RWPE2 (cell line): ENCODE results near the gene RPS8.

Experiments used
- ATAC-seq: fragments of 200-7000 bp; cut with Tn5 transposase; 3 replicates; pipeline ENCODE4 v1.9.1; 2021; ENCODE audit warnings: low read depth
- DNase-seq: peaks from one replicate; pipeline ENCODE4 v3.0.0-alpha.2; 2020; ENCODE audit warnings: low spot score
- H3K27ac ChIP-seq: fragments of 450-650 bp; 2 replicates; pipeline ENCODE4 v1.5.1; 2017; ENCODE audit warnings: mild to moderate bottlenecking; ENCODE audit not compliant: poor library complexity, severe bottlenecking
- H3K27me3 ChIP-seq: fragments of 250-450 bp; sonication (Bioruptor Pico); 2 replicates; pipeline ENCODE4 v1.5.1; 2021; ENCODE audit warnings: mild to moderate bottlenecking, moderate library complexity; ENCODE audit not compliant: insufficient read depth, poor library complexity, severe bottlenecking
- H3K36me3 ChIP-seq: fragments of 250-450 bp; sonication (Bioruptor Pico); 2 replicates; pipeline ENCODE4 v1.5.1; 2020; ENCODE audit warnings: low read depth, mild to moderate bottlenecking, moderate library complexity
- H3K4me1 ChIP-seq: fragments of 250-450 bp; sonication (Bioruptor Pico); 2 replicates; pipeline ENCODE4 v1.5.1; 2021; ENCODE audit warnings: mild to moderate bottlenecking, moderate library complexity; ENCODE audit not compliant: insufficient read depth, poor library complexity, severe bottlenecking
- H3K4me3 ChIP-seq: fragments of 250-450 bp; sonication (Bioruptor Pico); 2 replicates; pipeline ENCODE4 v1.5.1; 2021; ENCODE audit warnings: mild to moderate bottlenecking, moderate library complexity; ENCODE audit not compliant: severe bottlenecking
- H3K9me3 ChIP-seq: fragments of 250-450 bp; sonication (Bioruptor Pico); 2 replicates; pipeline ENCODE4 v1.5.1; 2021; ENCODE audit warnings: mild to moderate bottlenecking, moderate library complexity; ENCODE audit not compliant: severe bottlenecking
- TF ChIP-seq, protein P1 (sequence below): fragments of 450-650 bp; IDR thresholded peaks from one replicate; pipeline ENCODE4 v1.5.1; 2017; ENCODE audit warnings: mild to moderate bottlenecking, moderate library complexity; ENCODE audit not compliant: poor library complexity, severe bottlenecking

The RPS8 gene

DNA sequence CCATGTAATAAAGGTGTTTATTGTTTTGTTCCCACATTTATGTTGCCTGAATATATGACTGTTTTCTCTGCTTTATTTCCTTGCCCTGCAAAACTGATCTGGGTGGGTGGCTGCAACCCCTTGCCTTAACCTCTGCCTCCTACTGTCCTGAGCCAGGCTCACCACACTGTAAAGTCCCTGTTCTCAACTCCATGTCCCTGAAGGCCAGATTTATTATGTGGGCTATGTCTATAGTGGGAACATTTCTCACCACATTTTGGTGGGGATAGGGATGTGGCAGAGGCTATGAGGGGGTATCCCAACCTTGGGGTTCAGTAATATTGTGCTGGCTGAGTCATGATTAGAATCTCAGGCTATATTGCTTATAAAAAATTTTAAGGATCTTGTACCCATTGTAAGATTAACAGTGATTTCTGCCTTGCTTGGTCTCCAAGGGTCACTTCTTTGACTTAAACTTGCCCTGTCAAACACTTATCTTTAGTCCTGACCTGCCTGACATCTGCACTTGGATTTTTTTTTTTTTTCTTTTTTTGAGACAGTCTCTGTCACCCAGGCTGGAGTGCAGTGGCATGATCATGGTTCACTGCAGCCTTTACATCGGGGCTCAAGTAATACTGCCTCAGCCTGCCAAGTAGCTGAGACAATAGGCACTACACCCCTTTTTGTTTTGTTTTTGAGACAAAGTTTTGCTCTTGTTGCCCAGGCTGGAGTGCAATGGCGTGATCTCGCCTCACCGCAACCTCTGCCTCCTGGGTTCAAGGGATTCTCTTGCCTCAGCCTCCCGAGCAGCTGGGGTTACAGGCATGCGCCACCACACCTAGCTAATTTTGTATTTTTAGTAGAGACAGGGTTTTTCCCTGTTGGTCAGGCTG lies 3.6 kb downstream of the RPS8 start:
- Histone ChIP-seq H3K36me3 (peaks cover 59% of the 10 kb centered on the region), H3K9me3 (no peaks in the 10 kb centered on the region), H3K4me1 (peaks cover 7% of the 10 kb centered on the region), H3K27me3 (no peaks in the 10 kb centered on the region), H3K27ac (no peak overlapping the region), H3K4me3 (no peak overlapping the region)
- ATAC-seq, result no peak
- DNase-seq, result no peak
- TF ChIP-seq, protein P1, sequence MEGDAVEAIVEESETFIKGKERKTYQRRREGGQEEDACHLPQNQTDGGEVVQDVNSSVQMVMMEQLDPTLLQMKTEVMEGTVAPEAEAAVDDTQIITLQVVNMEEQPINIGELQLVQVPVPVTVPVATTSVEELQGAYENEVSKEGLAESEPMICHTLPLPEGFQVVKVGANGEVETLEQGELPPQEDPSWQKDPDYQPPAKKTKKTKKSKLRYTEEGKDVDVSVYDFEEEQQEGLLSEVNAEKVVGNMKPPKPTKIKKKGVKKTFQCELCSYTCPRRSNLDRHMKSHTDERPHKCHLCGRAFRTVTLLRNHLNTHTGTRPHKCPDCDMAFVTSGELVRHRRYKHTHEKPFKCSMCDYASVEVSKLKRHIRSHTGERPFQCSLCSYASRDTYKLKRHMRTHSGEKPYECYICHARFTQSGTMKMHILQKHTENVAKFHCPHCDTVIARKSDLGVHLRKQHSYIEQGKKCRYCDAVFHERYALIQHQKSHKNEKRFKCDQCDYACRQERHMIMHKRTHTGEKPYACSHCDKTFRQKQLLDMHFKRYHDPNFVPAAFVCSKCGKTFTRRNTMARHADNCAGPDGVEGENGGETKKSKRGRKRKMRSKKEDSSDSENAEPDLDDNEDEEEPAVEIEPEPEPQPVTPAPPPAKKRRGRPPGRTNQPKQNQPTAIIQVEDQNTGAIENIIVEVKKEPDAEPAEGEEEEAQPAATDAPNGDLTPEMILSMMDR, result no peak

DNA sequence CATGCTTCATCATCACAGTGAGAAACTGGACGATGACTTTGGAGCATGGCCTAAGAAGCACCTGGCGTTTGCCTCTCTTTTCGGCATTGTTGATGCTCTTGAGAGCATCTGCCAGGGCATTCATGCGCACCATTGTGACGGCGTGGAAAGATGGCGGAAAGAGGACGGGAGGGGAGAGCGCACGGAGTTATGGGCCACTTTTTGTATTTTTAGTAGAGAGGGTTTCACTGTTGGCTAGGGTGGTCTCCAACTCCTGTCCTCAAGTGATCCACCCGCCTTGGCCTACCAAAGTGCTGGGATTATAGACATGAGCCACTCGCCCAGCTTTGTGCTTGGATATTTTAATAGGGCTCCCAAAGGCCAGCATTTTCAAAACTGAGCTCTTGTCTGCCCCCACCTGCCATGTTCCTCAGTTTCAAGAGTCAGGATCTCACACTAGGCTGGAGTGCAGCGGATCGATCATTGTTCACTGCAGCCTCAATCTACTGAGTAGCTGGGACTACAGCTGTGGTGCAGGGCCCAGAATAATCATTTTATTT lies 5.3 kb downstream of the RPS8 start:
- H3K27me3 ChIP-seq, result no peaks in the 10 kb centered on the region
- H3K27ac ChIP-seq, result no peak overlapping the region
- H3K36me3 ChIP-seq, result peaks cover 56% of the 10 kb centered on the region
- no peaks in the 10 kb centered on the region for H3K9me3 ChIP-seq
- DNase-seq (no peak), ATAC-seq (peak; percentile 20; the same call in 2 of the 3 replicates)
- no peak overlapping the region for H3K4me3 ChIP-seq
- TF ChIP-seq, protein P1, result no peak
- H3K4me1 ChIP-seq, result peaks cover 4% of the 10 kb centered on the region

DNA sequence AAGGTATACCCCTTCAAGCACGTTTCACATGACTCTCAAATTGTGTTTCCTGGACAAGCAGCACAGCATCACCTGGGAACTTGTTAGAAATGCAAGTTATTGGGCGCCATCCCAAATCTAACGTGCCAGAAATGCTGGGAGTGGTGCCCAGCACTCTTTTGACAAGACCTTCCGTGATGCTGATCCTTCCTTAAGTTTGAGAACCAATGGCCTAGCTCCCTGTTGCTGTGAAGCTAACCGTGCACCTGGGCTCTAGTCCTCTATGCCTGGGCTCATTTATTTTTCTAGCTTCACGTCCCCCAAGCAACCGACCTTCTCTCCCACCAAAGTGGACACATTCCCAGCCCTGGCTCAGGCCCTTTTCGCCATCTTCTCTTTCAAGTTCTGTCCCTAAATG lies 8.4 kb downstream of the RPS8 start:
- TF ChIP-seq, protein P1, result no peak
- DNase-seq, result no peak
- no peak for ATAC-seq
- Histone ChIP-seq H3K27me3 (no peaks in the 10 kb centered on the region), H3K4me1 (no peaks in the 10 kb centered on the region), H3K36me3 (peaks cover 25% of the 10 kb centered on the region), H3K4me3 (no peak overlapping the region), H3K27ac (no peak overlapping the region), H3K9me3 (no peaks in the 10 kb centered on the region)

DNA sequence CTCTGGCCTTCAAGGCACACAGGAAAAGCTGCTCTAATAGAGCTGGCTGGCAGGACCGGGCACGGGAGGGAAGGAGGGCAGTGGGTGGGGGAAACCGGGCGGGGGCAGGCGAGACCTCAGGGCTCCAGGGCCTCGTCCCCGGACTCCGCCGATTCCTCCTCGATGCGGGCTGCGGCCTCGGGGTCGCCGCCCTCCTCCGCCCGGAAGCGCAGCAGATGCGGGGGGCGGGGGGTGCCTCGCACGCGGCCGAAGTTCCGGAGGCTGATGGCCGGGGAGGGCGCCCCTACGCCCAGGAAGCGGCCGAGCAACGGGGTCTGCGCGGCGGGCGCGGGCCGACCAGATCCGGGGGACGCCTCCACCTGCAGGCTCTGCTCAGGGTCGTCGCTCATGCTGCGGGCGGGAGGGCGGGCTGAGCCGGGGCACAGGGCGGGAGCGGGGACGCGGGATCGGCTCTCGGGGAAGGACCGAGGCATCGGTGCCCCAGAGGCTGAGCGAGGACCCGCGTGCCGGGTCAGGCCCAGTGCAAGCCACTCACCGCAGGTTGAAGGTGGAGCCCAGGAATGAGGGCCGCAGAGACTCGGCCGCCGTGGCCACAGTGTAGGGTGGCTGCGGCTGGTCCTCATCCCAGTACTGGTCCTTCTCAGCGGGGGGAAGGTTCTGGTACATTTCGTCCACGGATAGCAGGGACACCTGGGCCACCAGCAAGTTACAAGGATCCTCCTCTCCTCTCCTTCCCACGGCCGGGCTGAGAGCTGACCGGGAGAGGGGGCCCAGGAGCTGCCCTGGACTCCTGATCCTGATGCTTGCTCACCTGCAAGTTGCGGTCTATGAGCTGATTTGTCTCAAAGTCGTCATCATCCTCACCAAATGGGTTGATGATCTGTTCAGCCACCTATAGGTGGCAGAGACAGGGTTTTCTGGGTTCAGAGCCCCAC lies 9.0 kb downstream of the RPS8 start:
- no peaks in the 10 kb centered on the region for H3K4me1 ChIP-seq
- H3K9me3 ChIP-seq, result no peaks in the 10 kb centered on the region
- TF ChIP-seq, protein P1, result no peak
- no peak overlapping the region for H3K27ac ChIP-seq
- DNase-seq (no peak), ATAC-seq (no peak)
- no peaks in the 10 kb centered on the region for H3K27me3 ChIP-seq
- peaks cover 19% of the 10 kb centered on the region for H3K36me3 ChIP-seq
- H3K4me3 ChIP-seq, result no peak overlapping the region
